ENCODE data around the gene ROBO1. TPM values are rescaled to one million over a fixed set of nuclear protein-coding genes. Genes with fewer than 3 reads are reported as not detected.

Gene ROBO1
- total RNA-seq, 1 donor from 2014 or later = 71.7 TPM

GRCh38 chr3:79367066-79367465, 400.7 kb downstream of the ROBO1 start:
- Mint-ChIP-seq H3K4me3 (ENCODE audit: unreplicated experiment) (no peak overlapping the region), H3K9me3 (ENCODE audit: unreplicated experiment) (peaks cover 4% of the 10 kb centered on the region), H3K36me3 (ENCODE audit: low read depth, unreplicated experiment) (no peaks in the 10 kb centered on the region), H3K4me1 (ENCODE audit: low read depth, unreplicated experiment) (peaks cover 35% of the 10 kb centered on the region), H3K27me3 (ENCODE audit: low read depth, unreplicated experiment) (no peaks in the 10 kb centered on the region), H3K27ac (ENCODE audit: unreplicated experiment) (peak overlapping the region; percentile 77)
- H3K4me1 ChIP-seq (ENCODE audit: insufficient read depth, low read length) = peaks cover 19% of the 10 kb centered on the region
- H3K27ac ChIP-seq (ENCODE audit: low read depth, low read length) = peak overlapping the region; percentile 80
- FAIRE-seq = peak; percentile 52
- no peaks in the 10 kb centered on the region for H4K20me1 ChIP-seq (ENCODE audit: insufficient read depth, low read length)
- H3K4me2 ChIP-seq (ENCODE audit: low read length) = peak overlapping the region; percentile 74
- H3K27me3 ChIP-seq (ENCODE audit: insufficient read depth, low read length) = no peaks in the 10 kb centered on the region
- TF ChIP-seq EZH2 (IDR thresholded peaks at IDR 0.05; ENCODE audit: insufficient read depth, low read length) (no peak), CTCF (IDR thresholded peaks at IDR 0.05; ENCODE audit: insufficient read depth, low read depth, low read length) (no peak)
- peak overlapping the region; percentile 39 for H3K9ac ChIP-seq (ENCODE audit: low read length)
- H3K9me3 ChIP-seq (ENCODE audit: insufficient read depth, low read depth, low read length) = no peaks in the 10 kb centered on the region
- peak overlapping the region; percentile 5 for H3K4me3 ChIP-seq (ENCODE audit: insufficient read depth, low read depth, low read length)
- H3K79me2 ChIP-seq (ENCODE audit: insufficient read depth, low read length) = no peaks in the 10 kb centered on the region
- peak; percentile 81 for DNase-seq (ENCODE audit: low read depth)
- H2AFZ ChIP-seq (ENCODE audit: low read depth, low read length) = no peak overlapping the region
- H3K36me3 ChIP-seq (ENCODE audit: insufficient read depth, low read length) = no peaks in the 10 kb centered on the region

GRCh38 chr3:79366414-79366813, 401.4 kb downstream of the ROBO1 start:
- no peaks in the 10 kb centered on the region for H3K27me3 Mint-ChIP-seq (ENCODE audit: low read depth, unreplicated experiment)
- no peak overlapping the region for H3K9ac ChIP-seq (ENCODE audit: low read length)
- H3K4me2 ChIP-seq (ENCODE audit: low read length) = peak overlapping the region; percentile 36
- peaks cover 19% of the 10 kb centered on the region for H3K4me1 ChIP-seq (ENCODE audit: insufficient read depth, low read length)
- H3K36me3 Mint-ChIP-seq (ENCODE audit: low read depth, unreplicated experiment) = no peaks in the 10 kb centered on the region
- H3K27ac Mint-ChIP-seq (ENCODE audit: unreplicated experiment) = peak overlapping the region; percentile 48
- peaks cover 4% of the 10 kb centered on the region for H3K9me3 Mint-ChIP-seq (ENCODE audit: unreplicated experiment)
- DNase-seq (ENCODE audit: low read depth) (peak; percentile 16), FAIRE-seq (no peak)
- no peak for TF ChIP-seq EZH2 (IDR thresholded peaks at IDR 0.05; ENCODE audit: insufficient read depth, low read length)
- TF ChIP-seq CTCF (IDR thresholded peaks at IDR 0.05; ENCODE audit: insufficient read depth, low read depth, low read length) = no peak
- peaks cover 35% of the 10 kb centered on the region for H3K4me1 Mint-ChIP-seq (ENCODE audit: low read depth, unreplicated experiment)
- H3K4me3 ChIP-seq (ENCODE audit: insufficient read depth, low read depth, low read length) = no peak overlapping the region
- H2AFZ ChIP-seq (ENCODE audit: low read depth, low read length) = peak overlapping the region; percentile 61
- no peaks in the 10 kb centered on the region for H4K20me1 ChIP-seq (ENCODE audit: insufficient read depth, low read length)
- no peaks in the 10 kb centered on the region for H3K79me2 ChIP-seq (ENCODE audit: insufficient read depth, low read length)
- H3K27ac ChIP-seq (ENCODE audit: low read depth, low read length) = peak overlapping the region; percentile 78
- H3K4me3 Mint-ChIP-seq (ENCODE audit: unreplicated experiment) = no peak overlapping the region
- no peaks in the 10 kb centered on the region for H3K27me3 ChIP-seq (ENCODE audit: insufficient read depth, low read length)
- no peaks in the 10 kb centered on the region for H3K36me3 ChIP-seq (ENCODE audit: insufficient read depth, low read length)
- no peaks in the 10 kb centered on the region for H3K9me3 ChIP-seq (ENCODE audit: insufficient read depth, low read depth, low read length)

DNA sequence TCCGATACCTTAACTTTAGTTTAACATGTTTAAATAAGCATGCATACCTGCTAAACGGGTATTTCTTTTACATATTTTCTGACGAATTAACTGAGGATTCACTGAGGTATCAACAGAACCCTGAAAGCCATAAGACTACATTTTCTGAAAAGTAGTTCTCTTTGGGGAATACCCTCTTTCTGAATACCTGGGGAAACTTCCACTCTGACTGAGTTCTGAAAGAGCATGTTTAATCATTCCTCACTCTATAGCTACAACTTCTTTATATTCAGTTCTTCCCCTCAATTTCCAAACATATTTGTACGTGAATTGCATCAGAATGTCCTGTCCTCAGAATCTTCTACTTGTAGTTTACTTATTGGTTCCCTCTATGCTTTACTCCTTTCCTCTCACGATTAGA, 403.0 kb downstream of the ROBO1 start:
- Histone ChIP-seq H3K4me1 (ENCODE audit: insufficient read depth, low read length) (peaks cover 19% of the 10 kb centered on the region), H2AFZ (ENCODE audit: low read depth, low read length) (no peak overlapping the region), H3K79me2 (ENCODE audit: insufficient read depth, low read length) (no peaks in the 10 kb centered on the region), H3K9me3 (ENCODE audit: insufficient read depth, low read depth, low read length) (no peaks in the 10 kb centered on the region), H3K36me3 (ENCODE audit: insufficient read depth, low read length) (no peaks in the 10 kb centered on the region), H3K27ac (ENCODE audit: low read depth, low read length) (no peak overlapping the region), H3K9ac (ENCODE audit: low read length) (no peak overlapping the region), H3K4me3 (ENCODE audit: insufficient read depth, low read depth, low read length) (no peak overlapping the region), H3K27me3 (ENCODE audit: insufficient read depth, low read length) (no peaks in the 10 kb centered on the region), H4K20me1 (ENCODE audit: insufficient read depth, low read length) (no peaks in the 10 kb centered on the region), H3K4me2 (ENCODE audit: low read length) (no peak overlapping the region)
- H3K4me1 Mint-ChIP-seq (ENCODE audit: low read depth, unreplicated experiment) = peaks cover 35% of the 10 kb centered on the region
- FAIRE-seq = no peak
- TF ChIP-seq EZH2 (IDR thresholded peaks at IDR 0.05; ENCODE audit: insufficient read depth, low read length) = no peak
- TF ChIP-seq CTCF (IDR thresholded peaks at IDR 0.05; ENCODE audit: insufficient read depth, low read depth, low read length) = no peak
- DNase-seq (ENCODE audit: low read depth) = no peak
- H3K36me3 Mint-ChIP-seq (ENCODE audit: low read depth, unreplicated experiment) = no peaks in the 10 kb centered on the region
- H3K27me3 Mint-ChIP-seq (ENCODE audit: low read depth, unreplicated experiment) = no peaks in the 10 kb centered on the region
- no peak overlapping the region for H3K4me3 Mint-ChIP-seq (ENCODE audit: unreplicated experiment)
- H3K27ac Mint-ChIP-seq (ENCODE audit: unreplicated experiment) = no peak overlapping the region
- peaks cover 4% of the 10 kb centered on the region for H3K9me3 Mint-ChIP-seq (ENCODE audit: unreplicated experiment)
